HPDE6-E6E7 (cell line): Measurements from ENCODE around the gene CD209.

Experiments
- DNase-seq: peaks from one replicate; pipeline ENCODE4 v3.0.0; 2011; ENCODE audit warnings: missing footprints; ENCODE audit errors: extremely low spot score

CD209 gene

DNA sequence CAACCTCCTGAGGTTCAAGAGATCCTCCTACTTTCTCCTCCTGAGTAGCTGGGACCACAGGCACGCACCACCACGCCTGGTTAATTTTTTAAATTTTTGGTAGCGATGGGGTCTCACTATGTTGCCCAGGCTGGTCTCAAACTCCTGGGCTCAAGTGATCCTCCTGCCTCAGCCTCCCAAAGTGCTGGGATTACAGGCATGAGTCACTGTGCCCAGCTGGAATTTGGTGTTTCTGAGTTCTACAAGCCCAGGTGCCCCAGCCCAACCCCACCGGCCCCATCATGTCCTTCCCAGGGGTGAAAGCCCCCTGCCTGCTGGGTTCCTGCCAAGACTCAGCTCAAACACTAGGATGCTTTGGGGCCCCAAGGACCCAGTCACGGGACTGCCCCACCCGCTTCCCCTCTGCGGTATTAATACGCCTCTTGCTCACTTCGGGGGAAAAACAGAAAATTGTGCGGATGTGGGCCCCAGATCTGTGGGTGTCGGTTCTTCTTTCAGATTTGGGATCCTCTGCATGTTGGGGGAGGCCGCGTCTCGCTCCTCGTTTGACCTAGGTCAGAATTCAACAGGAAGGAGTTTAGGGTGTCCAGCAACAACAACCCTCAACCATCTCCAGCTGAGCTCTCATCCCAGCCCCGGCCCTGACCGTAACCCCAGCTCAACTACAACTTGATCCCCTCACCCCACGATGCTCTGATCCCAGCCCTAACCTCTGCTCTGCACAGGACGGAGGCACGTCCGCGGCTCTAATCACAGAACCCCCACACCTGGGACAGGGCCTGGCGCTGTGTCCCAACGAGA, 41.7 kb downstream of the CD209 start:
- DNase-seq, result no peak

DNA sequence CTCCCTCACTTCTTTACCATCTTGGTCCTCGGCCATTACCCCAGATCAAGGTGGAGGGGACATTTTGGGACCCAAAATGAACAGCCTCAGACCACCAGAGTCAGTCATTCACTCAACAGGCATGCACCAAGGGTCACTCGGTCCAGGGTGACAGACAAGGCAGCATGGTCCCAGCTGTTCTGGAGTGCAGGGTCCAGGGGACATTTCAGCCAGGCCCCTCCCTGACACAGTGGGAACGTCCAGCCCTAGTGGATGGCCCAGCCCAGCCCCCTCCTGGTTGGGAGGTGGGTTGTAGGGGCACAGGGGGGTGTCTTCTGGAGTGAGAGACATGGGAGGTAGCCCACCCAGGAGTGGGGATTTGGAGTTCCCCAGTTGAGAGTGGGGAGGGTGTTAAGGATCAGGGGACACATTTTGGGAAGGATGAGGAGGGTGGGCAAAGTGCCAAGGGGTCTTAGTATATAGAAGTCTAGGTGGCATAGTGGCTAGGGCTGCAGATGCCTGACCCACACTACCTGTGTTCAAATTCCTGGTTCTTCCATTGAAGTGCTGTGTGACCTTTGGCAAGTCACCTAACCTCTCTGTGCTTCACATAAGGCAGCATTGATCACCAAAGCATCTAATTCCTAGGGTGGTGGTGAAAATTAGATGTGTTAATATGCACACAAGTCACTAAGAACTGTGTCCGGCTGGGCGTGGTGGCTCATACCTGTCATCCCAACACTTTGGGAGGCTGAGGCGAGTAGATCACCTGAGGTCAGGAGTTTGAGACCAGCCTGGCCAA, 42.9 kb downstream of the CD209 start:
- no peak for DNase-seq

DNA sequence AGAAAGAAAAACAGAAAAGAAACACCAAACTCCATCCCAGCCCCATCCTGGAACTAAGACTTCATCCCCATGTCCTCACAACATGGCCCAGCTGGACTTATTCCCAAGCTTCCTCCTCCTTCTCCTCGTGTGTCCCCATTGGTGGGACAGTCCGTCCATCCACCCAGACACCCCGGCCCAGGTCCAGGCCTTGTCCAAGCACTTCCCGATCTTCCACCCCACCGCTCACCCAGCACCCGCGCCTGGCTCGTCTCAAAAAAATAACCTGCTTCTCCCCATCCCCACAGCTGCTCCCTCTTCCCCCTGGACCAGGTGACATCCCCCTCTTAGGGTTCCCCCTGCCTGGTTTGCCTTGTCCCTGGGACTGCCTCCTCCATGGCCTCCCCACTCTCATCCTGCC, 44.0 kb downstream of the CD209 start:
- DNase-seq, result no peak

DNA sequence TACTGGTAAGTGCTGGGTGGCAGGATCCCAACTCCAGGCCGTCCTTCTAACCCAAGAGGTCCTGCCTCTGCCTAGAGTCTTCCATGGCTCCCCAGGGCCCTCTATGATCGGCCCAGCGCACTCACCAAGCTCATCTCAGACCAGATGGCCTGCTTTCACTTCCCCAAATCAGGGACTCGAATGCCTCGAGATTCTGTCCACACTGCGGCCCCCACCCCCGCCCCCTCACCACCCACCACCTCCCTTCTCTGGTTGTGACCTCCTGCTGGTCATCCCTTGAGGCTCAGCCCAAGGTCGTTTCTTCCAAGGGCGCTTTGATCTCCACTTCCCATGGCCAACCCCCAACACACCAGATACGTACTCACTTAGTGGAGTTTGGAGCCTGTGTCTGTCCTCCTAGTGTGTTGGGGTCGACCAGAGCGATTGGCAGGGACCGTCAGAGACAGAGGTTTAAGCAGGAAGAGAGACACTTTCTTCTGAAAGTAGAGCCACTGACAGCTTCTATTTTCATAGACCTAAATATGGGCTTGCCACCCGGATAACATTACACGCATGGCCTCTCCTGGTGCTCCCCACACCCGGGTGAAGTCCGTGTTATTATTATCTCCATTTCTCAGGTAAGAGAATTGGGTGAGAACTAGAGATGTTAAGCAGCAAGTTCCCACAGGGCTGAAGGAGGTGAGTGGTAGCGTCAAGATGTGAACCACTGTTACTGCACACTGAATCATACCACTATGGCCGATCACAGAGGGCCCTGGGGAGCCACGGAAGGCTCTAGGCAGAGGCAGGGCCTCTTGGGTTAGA, 45.5 kb downstream of the CD209 start, which contains the start of gene FCER2:
Gene FCER2, minus strand, starts transcription at position 478 of the 804 bp plus-strand sequence. CDS start 2,371 bp downstream, outside the sequence.
- DNase-seq, result no peak

DNA sequence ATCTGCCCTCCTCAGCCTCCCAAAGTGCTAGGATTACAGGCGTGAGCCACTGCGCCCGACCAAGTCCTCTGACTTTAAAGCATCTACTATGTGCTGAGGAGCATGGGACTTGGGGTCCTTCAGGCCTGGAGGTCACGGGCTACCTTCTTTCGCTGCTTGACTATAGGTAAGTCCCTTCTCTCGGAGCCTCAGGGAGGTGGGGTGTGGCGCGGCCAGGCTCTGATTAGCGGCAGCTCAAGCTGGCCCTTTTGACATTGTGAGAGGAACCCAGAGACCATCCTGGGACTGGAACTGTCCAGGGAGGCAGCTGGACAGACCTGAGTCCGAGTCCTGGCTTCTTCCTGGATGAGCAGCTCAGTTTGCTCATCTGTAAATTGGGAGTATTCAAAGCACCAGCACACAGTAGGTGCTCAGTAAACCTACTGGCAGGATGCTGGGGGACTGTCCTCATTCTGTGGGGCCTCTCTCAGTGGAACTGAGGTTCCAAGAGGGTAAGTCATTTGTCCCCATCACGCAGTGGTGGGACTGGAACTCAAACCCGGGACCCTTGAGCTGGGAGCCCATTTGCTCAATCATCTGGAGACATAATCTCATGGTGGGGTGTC, 46.2 kb downstream of the CD209 start:
- DNase-seq, result no peak

DNA sequence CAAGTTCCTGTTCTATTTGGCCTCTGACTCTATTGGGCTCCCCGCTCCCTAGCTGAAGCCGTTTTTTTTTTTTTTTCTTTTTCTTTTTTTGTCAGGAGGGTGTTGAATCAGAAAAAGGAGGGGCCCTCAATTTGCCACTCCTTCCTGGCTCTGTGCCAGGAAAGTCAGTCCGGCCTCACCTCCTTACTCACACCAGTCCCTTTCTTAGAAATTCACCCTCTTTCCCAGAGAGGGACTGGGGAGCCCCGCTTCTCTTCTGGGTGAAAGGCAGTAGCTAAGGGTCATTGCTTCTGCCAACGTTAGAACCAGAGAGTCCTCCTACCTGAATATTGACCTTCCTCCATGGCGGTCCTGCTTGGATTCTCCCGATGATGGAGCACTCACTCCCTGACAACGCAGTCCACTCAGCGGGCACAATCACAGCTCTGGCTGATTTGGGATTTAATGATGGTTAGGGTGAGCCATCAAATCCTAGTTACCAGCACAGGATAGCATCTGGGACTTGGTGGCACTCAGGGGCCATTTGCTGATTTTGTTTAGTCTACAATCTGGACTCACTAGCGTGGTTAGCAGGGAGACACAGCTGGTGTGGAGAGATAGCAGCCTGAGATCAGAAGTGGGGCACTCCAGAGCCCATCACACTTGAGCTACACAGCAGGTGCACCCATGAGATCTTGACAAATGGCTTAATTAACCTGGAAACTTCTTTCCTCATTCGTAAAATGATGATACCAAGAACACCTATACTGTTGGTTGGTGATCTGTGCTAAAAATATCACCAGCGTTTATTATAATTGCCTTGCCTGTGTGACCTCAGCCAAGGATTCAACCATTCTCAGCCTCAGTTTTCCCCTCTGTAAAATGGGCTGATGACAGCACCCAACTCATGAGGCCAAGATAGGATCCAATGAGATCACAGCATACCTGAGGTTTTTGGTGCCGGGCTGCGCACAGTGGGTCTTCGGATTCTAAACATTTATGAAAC, 47.6 kb downstream of the CD209 start:
- no peak for DNase-seq

DNA sequence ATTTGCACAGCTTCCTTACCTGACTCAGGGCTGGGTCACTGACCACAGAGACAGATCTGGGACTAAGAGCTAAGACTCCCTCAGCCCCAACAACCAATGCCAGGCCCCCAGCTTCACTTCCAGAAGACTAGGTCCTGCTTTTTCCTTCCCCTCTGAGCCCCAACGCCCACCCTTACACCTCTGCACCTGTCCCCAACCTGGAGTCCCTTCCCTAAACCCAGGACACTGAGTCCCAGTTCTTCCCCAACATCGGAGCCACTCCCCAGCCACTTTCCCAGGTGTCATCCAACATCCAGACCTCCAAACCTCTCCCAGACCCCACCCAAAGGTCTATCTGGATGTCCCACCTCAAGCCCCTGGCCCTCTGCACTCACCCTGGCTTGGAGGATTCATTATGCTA, 48.3 kb downstream of the CD209 start:
- no peak for DNase-seq

DNA sequence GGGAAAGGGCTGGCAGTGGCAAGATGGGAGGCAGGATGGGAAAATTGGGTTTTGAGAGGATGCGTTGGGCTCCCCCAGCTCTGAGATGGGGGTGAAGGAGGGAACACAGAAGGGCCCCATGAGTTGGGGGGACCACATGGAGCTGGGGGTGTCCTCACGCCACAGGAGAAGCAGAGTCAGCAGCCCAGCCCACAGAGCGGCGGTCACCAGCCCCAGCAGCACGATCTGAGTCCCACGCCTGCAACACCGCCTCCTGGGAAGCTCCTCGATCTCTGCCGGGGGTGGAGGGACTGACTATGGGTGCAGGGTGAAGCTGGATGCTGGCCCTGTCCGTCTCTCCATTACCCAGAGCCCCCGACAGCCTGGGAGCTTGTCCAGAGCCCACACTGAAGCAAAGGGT, 48.8 kb downstream of the CD209 start:
- DNase-seq, result no peak

DNA sequence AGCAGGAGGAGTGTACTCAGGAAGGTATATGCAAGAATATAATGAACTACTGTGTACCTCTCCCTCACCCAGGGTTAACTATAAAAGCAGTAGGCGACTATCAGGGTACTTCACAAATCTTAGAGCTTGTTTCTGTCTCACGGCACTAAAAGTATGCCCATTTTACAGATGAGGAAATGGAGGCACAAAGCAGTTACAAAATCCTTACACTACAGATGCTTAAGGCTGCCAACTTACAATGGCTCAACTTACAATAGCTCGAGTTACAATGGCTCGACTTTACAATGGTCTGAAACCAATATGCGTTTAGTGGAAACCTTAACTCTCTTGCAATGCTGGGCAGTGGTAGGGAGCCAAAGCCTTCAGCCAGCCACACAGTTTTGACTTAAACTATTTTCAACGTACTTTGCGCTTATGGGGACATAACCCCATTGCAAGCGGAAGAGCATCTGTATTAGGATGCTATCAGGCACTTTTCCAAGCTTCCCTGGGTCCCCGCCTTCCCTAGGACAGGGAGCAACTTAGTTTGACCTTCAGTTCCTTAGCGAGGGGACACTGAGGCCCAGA, 49.5 kb downstream of the CD209 start:
- no peak for DNase-seq

DNA sequence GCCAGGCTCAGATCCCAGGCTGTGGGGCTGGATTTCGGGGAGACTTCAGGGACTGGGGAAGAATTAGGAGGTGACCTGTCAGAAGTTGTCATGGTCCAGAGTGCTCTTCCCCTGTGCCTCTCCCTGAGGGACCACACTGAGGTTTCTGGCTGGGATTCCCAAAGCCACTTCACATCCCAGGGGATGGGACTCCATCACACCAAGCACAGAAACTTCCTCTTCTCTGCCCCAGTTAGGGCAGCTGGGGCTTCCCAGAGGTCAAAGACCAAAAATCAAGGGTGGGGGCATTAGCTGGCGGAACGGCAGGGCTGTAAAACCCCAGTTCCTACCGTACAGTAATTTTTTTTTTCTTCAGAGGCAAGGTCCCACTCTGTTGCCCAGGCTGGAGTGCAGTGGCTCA, 52.8 kb downstream of the CD209 start:
- no peak for DNase-seq

DNA sequence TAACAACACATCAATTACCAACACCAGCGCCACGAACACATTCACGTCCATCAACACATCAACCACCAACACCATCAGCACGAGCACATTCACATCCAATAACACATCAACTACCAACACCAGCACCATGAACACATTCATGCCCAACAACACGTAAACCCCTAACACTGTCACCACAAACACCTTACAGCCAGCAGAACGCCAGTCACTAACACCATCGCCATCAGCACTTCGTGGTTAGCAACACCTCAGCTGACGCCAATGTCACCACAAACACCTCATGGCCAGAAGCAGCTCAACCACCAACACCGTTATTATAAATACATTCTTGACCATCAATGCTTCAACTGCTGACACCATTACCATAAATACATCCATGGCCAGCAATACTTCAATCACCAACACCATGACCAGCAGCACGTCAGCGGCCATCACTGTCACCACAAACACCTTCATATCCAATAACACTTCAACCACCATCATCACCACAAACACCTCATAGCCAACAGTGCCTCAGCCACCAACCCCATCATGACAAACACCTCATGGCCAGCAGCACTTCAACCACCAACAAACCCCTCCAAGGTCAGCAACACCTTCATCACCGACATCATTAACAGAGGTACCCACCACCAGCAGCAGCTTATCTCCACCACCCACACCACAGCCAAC, 54.8 kb downstream of the CD209 start:
- no peak for DNase-seq

DNA sequence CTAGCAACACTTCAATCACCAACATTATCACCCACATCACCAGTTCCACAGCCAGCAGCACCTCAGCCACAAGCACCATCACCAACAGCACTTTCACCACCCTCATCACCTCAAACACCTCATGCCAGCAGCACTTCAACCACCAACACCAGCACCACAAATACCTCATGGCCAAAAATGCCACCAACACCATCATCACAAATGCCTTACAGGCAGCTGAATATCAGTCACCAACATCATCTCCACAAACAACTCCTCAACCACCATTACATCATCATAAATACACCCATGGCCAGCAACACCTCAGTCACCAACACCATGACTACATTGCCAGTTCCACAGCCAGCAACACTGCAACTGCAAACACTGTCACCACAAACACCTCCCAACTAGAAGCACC, 55.8 kb downstream of the CD209 start:
- DNase-seq, result no peak

DNA sequence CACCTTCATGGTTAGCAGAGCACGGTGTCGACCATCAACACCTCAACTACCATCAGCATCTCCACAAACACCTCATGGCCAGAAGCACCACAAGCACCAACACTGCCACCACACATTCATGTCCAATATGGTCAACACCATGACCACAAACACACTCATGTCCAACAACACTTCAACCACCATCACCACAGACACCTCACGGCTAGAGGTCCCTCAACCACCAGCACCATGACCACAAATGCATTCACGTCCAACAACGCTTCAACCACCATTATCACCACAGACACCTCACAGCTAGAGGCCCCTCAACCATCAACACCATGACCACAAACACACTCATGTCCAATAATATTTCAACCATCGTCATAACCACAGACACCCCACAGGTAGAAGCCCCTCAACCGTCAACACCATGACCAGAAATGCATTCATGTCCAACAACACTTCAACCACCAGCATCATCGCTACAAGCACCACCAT, 56.5 kb downstream of the CD209 start:
- no peak for DNase-seq
